HG03064 (cell line): ENCODE measurements around the gene GGT5.

ENCODE experiments used
- ATAC-seq: cut with Tn5 transposase; IDR thresholded peaks from one replicate; pipeline ENCODE4 v1.9.1; 2021; ENCODE audit warnings: low read depth; ENCODE audit not compliant: unreplicated experiment

GGT5 gene

DNA sequence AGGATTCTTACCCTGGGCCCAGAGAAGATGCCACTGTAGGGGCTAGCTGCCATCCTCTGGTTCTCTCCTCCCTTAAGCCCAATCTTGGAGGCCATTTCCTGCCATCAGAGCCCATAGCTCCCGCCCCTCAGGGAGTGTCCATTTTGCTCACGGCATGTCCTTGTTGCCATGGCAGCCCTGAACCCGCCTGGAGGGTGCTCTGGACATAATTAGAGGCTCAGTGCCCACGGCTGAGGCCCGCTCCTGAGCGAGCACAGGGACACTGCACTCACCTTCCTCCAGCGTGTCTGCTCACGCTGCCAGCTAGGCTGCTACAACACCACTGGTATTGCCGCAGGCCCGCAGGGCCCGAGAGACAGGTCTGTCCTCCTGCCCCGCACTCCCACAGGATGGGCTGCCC is 74.7 kb downstream of the GGT5 start:
- no peak for ATAC-seq
